ENCODE data around the gene HAPLN3.

DNA sequence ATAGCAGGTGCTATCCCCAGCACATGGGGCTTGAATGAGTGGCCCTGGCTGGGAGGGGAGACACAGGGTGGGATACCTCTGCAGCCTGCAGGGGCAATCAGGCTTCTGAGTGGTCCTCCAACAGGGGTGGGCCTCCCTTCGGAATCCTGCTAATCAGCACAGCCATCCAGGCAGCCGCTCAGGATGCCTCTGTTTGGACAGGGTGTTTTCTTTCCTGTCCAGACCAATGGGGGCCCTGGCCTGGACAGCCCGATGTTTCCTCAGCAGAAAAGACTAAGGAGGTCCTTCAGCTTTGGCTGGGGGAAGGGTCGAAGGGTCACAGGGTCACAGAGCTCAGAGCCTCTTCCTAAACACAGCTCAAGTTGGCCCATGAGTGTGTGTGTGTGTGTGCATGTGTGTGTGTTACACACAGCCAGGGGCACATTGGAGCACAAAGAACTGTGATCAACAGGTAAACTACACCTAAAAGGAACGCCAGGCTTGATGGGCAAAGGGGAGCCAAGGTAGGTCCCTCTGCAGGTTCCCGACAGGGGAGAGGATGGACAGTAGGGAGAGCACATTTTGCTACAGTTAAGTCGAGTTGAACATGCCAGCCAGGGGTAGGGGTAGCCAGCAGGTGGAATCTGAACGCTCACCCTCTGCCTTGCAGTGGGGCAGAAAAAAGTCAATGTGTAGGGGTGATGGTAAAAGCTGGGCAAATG is 1.1 kb upstream of the HAPLN3 start:
- TF ChIP-seq EZH2phosphoT487 (IDR thresholded peaks at IDR 0.05; ENCODE audit: insufficient read depth, low read depth), result no peak
- TF ChIP-seq EZH2 (IDR thresholded peaks at IDR 0.05; ENCODE audit: insufficient read depth, poor library complexity, severe bottlenecking), result no peak
